Stimulated activated CD4-positive, alpha-beta T cell treated with anti-CD3 and anti-CD28 coated beads, Interleukin-2, amount 100 ng/mL, for 4 hours (primary cell): ENCODE results near the gene ADAD2.
A peak's percentile ranks its signal among the peaks of the same experiment; 100 is the strongest.

Experiments used
- DNase-seq: peaks from one replicate; pipeline ENCODE4 v3.0.0-alpha.2; 2020; ENCODE audit warnings: low read depth

ADAD2 gene

DNA sequence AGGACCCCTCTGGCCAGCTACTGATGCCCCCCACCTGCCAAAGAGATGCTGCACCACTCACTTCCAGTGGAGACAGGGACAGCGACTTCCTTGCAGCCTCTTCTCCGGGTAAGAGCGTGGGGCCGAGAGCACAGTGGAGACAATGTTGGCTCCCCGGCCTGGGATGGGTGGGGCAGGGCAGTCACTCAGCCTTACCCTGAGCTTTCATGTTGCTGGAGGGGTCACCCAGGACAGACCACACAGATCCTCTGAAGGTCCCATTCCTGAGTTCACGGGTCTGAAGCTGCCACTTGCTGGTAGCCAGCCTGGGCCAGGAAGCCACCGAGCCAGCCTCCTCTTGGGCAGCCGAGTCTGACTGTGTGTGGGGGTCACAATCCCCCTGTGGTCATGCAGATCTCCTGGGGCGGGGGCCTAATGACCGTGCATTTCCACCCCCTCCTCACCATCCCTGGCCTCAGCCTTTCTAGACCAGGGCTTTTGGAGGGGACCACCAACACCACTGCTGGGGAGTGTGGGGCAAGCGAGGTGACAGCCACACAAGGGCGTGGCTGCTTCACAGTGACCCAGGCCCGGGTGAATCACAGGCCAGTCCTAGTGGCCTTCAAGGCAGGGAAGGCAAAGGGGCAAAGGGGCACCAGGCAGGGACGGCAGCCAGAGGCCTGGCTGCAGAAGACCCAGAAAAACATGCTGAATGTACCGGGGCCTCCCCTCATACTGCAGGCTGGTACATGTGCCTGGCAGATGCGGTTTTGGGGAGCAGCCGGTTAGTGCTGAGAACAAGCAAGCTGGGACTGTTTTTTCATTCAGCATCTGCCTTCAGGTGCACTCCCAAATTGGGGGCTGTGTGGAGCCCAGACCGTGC is 14.5 kb upstream of the ADAD2 start:
- DNase-seq, result no peak

DNA sequence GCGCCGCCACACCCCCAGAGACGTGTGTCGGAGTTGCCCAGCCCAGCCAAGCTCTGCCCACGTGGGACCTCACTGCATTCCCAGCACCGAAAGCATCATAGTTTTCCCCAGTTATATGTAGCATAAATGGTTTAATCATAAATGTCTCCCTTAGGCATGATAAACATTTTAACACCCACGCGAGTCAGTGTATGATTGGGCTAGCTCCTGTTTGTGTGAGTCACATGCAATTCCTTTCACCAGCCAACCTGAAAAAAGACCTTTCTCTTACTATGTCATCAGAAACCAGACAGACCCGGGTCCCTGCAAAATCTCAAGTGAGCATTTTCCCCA is 13.2 kb upstream of the ADAD2 start:
- DNase-seq, result no peak

DNA sequence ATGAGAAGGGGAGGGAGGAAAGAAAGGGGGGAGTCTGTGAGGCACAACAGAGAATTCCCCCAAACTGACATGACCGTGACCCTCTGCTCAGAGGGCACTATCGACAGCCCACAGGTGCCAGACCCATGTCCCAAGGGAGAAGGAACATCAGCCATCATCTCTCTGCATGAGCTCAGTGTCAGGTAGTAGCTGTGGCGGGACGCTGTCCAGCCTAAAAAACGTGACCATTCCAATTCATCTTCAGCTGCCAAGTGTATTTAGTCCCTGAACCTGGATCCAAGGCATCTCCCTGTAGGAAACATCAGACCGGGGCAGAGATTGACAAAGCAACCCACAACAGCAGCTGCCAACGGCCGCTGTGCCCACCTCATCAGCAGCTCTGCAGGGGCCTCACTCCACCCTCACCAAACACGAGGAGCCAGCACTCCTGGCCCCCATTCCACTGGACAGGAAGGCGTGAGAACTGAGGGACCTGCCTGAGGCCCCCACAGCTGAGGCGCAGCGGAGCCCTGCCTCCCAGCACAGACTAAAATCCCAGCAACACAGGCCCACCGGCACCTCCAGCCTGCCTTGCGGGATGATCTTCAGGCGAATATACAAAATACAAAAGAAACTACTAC is 12.7 kb upstream of the ADAD2 start:
- DNase-seq, result no peak

DNA sequence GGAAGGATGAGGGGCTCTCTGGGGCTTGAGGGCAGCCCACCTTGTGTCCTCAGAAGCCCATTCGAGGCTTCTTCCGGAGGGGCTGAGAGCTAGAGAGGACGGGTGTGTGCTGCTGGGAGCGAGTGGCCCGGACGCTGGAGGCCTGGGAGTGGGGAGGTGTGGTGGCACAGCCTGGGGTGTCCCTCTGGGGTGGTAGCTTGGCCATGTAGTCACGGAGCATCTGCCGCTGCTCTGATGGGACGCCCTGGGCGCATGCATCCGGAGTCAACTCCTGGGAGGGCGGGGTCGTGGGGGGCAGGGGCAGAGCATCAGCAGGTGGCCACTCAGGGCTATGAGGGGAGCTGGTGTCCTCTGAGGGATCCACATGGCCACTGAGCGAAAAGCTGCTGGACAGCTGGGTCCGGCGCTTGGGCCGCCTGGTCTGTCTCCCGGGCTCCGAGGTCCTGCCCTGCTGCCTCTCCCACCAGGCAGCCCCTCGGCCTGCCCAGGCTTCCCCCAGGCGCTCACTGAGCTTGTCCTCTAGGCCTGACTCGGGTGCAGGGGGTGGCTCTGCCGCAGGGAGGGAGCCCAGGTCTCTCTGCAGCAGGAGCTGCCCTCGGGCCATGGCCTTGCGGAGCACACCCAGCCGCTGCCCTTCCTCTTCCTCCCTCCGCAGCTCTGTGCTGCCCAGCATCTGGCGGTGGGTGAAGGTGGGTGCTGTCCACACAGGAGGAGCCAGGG is 11.9 kb upstream of the ADAD2 start:
- DNase-seq, result no peak

DNA sequence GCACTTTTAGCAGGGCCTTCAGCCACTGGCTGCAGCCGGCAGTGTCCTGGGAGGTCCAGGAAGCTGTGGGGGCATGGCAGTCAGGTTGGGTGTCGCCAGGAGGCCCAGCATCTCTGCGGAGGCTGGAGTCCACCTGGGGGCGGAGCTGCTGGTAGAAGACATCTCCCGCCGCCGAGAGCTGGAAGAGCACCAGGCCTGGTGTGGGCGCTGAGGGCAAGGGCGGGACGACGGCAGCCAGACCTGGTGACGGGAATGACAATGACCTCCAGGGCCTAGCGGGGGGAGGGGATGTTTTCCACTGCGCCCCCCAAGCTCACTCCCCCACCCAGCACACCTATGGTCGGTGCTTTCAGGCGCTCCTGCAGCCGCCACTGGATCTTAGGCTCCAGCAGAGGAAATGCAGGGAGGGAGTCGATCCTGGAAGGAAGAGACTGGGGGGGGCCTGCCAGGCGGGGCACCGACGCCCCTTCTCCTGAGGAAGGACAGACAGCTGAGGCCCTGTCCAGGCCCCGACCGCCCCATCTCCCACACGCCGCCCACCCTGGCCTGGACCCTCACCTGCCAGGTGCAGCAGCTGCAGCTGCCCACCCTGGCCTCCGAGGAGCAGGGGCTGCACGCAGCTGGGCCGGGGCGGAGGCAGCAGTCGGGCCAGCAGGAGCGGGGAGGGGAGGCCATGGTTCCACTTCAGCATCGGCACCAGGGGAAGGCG is 11.2 kb upstream of the ADAD2 start:
- no peak for DNase-seq

DNA sequence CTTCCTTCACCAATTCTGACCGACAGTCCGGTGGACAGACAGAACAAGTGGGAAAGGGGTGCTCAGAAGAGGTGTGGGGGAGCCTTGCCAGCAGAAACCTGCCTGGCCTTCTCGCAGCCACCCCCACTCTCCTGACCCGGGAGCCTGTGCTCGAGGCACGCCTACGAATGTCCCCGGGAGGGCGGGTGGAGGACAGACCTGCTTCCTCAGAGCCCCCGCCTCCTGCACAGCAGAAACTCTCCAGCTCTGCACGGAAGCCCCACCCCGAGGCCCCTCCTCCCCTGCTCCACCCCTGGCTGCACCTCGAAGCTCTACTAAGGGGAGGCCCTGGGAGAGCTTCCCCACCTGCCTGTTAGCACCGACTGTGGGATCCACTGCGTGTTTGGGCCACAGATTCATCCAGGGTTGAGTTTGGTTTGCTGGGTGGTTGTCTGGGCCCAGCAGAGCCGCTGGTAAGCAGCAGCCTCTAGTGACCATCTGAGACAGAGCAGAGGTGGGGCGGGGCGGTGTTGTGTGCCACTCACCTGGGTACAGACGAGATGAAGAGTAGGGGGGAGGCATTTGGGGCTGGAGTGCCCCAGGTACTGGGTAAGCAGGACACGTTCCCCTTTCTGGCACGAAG is 10.3 kb upstream of the ADAD2 start:
- DNase-seq, result no peak

DNA sequence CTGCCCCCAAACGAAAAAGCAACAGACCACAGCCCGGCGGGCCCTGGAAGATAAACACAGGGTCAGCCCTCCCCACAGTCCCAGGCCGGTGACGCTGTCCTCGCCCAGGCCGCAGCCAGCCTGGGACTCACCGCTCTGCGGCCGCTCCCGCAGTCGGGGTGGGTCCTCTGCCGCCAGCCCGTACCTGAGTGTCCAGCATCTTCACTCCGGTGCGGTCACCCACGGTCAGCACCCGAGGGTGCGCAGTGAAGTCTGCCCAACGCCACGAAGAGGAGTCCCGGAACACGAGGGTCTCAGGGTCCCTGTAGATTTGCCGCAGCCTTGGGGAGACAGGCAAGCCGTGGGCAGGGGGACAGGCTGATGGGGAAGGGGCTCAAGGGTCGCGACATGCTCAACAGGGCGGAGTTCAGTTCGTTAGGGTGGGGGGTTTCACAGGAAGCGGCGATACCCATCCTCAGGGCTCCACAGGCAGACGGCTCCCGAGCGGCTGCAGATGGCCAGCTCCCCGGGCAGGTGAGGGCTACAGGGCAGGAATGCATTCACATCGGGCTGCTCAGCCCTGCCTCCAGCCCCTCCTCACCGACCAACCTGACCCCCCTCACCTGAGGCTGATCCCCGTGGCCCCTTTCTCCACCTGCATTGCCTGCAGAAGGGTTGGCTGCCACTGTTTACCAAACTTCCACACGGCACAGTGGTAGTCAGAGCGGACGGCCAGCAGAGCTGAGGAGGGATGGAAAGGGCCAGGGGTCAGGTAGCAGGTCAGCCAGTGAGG is 9.6 kb upstream of the ADAD2 start:
- no peak for DNase-seq

DNA sequence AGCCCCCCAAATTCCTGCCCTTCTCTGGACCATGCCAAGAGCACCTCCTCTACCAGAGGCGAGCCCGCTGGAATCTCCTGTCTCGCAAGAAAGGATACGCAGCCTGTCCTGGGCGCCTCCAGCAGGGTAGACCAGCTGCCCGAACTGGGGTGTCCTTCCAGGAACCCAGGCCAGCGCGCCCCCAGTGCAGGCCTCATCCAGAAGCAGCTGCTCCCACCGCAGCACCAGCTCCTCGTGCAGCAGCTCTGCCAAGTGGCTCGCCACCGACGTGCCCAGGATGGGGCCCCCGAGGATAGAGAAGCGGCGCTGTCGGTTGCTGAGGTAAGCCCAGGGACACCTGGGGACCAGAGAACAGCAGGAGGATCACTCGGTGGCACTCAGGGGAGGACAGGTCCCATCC is 8.9 kb upstream of the ADAD2 start:
- no peak for DNase-seq

DNA sequence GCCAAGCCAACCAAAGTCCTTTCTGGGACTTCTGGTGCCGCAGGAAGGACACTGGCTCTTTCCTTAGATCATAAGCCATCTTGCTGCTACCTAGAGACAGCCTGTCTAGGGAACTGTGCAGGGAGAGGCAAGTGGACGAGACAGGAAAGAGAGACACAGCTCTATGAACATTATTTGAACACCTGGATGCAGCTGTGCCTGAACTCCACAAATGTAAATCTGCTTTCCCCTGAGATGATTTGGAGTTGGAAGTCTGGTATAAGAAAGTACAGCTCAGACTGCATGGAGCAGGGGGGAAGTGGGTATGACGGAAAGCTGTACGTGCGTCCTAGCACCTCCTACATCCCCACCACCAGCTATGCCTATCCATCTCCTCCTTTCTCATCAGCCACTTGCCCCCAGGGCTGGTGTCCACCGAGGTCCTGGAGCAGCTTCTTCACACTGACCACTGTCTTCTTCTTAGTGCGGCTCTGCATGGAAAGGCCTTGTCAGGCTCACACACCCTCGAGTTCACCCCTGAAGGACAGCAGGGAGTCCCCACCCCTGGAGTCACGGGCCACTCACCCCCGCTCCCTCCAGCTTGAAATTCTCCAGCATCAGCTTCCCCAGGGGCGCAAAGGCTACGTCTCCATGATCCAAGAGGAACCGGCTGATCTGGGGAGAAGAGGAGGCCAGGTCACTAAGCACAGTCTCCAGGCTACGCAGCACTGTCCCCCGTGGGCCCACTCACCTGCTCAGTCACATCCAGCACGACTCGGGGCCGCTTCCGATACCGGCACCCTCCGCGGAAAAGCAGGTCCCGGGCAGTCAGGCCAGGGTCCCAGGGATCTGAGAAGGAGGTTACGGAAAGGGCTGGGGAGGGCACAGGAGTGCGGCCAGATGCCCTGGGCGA is 8.0 kb upstream of the ADAD2 start:
- no peak for DNase-seq

DNA sequence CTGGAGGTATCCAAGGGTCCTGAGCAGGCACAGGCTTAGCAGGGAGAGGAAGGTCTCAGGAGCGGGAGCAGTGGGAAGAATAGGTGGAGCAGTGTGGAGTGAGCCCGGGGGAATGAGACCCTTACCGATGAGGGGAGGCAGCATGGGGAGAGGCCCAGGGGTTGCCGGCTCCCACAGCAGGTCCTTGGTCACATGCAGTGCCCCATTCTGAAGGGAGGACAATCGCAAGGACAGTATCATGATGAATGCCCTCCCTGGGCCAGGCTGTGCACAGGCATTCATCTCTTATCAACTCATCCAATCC is 7.4 kb upstream of the ADAD2 start:
- DNase-seq, result no peak

DNA sequence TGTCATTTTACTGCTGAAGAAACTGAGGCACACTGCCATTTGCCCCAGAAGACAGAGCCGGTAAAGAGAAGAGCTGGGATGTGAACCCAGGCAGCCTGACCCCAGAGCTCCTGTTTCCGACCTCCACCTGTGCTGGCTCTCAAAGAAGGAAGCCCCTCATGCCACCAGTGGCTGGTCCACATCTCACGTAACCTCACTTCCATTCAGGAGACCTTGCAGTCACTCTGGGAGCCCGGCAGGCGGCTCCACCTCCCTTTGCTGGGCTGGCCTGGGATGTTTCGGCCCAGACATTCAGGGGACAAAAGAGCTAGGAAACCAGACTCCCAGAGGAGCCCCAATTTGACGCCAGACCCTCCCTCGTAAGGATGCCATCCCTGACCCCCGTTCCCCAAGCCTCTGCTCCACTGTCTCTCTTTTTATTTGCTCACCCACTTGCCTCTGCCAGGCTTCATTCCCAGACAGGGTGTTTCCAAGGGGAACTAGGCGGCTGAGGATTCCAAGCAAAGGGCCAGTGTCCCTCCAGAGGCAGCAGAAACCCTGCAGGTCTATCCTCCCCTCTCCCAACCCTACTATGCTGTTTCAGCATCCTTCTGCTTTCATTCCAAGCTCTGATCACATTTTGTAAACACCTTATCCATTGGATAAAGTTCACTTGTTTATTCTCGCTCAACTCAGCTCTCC is 6.9 kb upstream of the ADAD2 start:
- DNase-seq, result no peak

DNA sequence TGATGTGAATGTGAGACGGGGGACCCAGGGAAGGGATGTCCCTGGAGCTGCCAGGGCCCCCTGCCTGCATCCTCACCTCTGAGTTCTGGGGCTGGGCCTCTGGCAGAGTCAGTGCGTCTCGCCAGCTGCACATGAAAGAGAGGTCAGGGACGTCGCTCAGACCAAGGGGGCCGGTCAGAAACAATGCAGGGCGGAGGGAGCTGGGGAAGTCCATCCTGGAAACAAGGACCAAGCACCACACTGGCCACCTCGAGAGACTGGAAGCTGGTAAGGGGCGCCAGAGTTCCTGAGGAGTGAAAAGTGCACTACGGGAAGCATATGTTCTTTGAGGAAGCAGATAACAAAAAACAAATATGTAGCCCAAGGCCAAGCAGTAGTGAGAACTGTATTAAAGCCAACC is 6.2 kb upstream of the ADAD2 start:
- DNase-seq, result no peak

DNA sequence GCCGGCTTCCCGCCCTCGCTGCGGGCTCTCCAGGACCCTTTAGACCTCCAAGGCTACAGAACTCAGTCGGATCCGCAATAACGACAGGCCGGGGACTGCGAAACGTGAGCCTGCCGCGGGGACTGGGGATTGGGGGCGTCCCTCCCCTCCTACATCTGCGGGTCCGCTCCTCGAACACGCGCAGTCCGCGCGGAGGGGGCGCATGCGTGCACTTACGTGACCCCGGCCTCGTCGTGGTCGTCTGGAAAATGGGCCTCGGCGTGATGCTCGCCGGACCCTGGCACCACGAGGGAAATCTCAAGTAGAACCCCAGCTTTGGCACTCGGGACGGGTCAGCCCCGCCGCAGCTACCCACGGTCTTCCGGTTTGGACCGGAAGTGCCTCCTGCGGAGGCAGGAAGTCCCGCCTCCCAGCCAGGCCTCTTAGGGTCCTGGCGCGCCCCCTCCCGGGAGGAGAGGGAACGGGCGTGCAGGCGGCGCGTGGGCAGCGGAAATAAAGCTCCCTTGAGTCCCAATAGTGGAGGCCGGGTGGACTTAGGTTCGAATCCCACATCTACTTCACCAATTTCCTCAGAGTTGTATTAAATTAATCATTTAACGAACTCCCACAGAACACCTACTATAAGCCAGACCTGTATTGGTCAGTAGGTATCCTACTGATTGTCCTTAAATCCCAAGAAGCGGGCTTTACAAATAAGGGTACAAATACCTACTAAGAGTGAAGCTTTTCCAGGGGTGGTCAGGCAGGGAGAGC is 4.1 kb upstream of the ADAD2 start, which contains the start of gene TAF1C:
Gene TAF1C (minus strand): TSS at position 373 of the 753 bp plus-strand sequence. CDS start 2,069 bp downstream, outside the sequence.
- peak; percentile 86 for DNase-seq

DNA sequence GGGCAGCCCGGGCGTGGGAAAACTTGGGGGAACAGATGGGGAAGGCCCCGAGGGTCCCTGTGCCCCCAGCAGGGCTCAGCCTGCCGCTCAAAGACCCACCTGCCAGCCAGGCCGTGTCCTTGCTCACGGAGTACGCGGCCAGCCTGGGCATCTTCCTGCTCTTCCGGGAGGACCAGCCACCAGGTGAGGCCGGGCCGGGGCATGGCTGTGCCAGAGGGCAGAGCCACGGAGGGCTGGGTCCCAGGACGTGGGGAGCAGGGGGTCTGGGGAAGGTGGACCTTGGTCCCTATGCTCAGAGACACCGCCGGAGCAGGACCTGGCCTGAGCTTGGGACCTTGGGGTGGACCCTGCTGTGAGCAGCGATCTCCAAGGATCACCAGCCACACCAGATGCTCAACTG is 509 bp downstream of the ADAD2 start:
- no peak for DNase-seq

DNA sequence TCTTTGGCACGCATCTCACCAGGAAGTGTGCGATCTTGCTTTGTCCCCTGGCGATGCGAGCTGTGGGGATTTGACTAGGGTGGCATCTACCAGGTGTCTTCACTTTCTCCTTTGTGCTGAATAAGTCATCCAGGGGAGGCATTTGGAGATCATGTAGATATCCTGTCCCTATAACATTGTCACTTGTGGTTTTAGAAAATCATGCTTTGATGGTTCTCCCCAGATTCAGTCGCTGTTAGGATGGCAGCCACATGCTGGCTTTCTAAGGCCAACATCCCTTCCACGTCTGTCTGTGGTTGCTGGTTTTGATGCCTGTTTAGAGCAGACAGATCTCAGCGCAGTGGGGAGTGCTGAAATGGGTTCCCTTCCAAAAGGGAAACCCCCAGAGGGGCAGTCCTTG is 2.5 kb downstream of the ADAD2 start:
- DNase-seq, result no peak

DNA sequence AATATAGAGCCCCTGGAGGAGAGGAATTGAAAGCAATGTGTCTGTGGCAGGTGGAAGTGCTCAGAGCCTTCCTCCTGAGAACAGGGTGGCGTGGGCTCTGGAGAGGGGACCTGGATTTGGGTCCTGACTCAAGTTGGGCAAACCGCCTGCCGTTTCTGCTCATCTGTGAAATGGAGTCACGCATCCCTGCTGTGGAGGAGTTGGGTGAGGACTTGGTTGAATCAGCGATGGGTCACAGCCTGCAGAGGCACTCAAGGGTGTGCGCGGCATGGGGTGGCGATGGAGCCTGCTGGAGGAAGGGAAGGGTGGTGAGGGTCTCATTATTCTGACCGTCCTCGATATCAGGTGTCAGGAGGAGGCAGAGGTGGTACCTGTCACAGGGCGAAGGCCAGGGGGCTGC is 3.1 kb downstream of the ADAD2 start:
- no peak for DNase-seq

DNA sequence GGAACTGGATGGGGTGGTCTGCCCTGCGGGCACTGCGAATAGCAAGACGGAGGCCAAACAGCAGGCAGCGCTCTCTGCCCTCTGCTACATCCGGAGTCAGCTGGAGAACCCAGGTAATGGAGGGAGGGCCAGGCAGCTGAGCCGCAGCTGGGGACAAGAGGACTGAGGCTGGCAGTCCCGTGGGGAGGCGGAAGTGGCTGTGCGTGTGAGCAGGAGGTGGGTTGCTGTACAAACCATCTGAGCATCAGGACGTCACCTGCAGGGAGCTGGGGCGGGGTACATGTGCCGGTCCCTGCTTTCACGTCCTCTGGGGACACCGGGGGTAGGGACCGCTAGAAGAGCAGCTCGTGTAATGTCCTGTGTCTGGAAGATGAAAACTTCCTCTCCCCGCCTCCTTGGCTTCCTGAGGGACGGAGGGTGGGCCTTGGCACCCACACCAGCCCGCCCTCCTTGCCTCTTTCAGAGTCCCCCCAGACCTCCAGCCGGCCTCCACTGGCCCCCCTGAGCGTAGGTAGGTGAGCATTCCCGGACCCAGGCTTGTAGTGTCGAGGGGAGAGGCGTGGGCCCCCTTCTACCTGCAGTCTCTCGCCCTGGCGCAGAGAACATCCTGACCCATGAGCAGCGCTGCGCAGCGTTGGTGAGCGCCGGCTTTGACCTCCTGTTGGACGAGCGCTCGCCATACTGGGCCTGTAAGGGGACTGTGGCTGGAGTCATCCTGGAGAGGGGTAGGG is 3.7 kb downstream of the ADAD2 start:
- DNase-seq, result peak; percentile 26
